Activated CD4-positive, alpha-beta T cell treated with anti-CD3 and anti-CD28 coated beads, Interleukin-2, amount 10 ng/mL, durations not matched to agents 24 days and 14 days (primary cell): Measurements from ENCODE around the gene MCAT. TPM values are rescaled to one million over a fixed set of nuclear protein-coding genes. Genes with fewer than 3 reads are reported as not detected.

Experiments
- DNase-seq: peaks from one replicate; pipeline ENCODE4 v3.0.0; 2022
- H3K27ac Mint-ChIP-seq: one replicate; pipeline ENCODE4 v1.8.0; 2022; ENCODE audit warnings: mild to moderate bottlenecking, mixed read lengths
- H3K27me3 Mint-ChIP-seq: one replicate; pipeline ENCODE4 v1.8.0; 2022; ENCODE audit warnings: mixed read lengths
- H3K36me3 Mint-ChIP-seq: one replicate; pipeline ENCODE4 v1.8.0; 2022; ENCODE audit warnings: low read depth, mild to moderate bottlenecking, mixed read lengths
- H3K4me1 Mint-ChIP-seq: one replicate; pipeline ENCODE4 v1.8.0; 2021; ENCODE audit warnings: mixed read lengths
- H3K4me3 Mint-ChIP-seq: one replicate; pipeline ENCODE4 v1.8.0; 2022; ENCODE audit warnings: mild to moderate bottlenecking, moderate library complexity, mixed read lengths
- H3K9me3 Mint-ChIP-seq: one replicate; pipeline ENCODE4 v1.8.0; 2021; ENCODE audit warnings: mixed read lengths
- intact Hi-C: fragments of 100-400 bp; cut with micrococcal nuclease; formaldehyde crosslinking; loops from one replicate; pipeline ENCODE4 v1.15.1; 2023
- total RNA-seq: library from RNA; stranded (reverse); gene quantifications from 2 replicates; pipeline ENCODE4 v1.2.3, GENCODE V29; 2022

MCAT gene
- total RNA-seq, 1 donor from 2014 or later, result 20.9 TPM

DNA sequence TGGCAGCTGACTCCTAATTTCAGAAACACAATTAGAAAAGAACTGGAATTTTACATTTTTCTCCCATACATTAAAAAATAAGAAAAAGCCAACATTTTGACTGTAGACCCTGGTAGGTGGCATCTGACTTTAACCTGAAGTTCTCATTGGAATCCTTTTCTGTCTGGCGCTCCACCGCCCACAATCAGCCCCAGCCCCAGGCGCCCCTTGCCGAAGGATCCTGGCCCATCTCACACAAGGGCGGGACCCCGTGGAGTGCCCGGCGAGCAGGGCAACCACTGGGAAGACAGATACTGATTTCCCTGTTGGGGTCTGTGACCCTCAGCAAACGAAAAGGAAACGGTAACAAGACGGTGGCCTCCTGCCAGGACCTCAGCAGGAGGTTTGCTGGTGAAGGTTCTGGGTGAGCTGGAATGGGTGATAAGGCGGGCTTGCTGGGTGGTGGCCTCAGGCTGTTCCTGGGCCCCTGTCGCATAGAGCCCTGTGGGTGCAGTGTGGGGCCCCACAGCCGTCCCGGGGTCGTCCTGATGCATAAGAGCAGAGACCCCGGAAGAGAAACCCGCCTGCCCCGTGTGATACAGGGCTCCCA is 23.9 kb upstream of the MCAT start:
- intact Hi-C loops, result no loop called here
- H3K4me3 Mint-ChIP-seq, result no peak overlapping the region
- no peak overlapping the region for H3K27ac Mint-ChIP-seq
- H3K27me3 Mint-ChIP-seq, result no peaks in the 10 kb centered on the region
- H3K9me3 Mint-ChIP-seq, result no peaks in the 10 kb centered on the region
- peaks cover 4% of the 10 kb centered on the region for H3K4me1 Mint-ChIP-seq
- DNase-seq, result no peak
- H3K36me3 Mint-ChIP-seq, result peaks cover 25% of the 10 kb centered on the region

DNA sequence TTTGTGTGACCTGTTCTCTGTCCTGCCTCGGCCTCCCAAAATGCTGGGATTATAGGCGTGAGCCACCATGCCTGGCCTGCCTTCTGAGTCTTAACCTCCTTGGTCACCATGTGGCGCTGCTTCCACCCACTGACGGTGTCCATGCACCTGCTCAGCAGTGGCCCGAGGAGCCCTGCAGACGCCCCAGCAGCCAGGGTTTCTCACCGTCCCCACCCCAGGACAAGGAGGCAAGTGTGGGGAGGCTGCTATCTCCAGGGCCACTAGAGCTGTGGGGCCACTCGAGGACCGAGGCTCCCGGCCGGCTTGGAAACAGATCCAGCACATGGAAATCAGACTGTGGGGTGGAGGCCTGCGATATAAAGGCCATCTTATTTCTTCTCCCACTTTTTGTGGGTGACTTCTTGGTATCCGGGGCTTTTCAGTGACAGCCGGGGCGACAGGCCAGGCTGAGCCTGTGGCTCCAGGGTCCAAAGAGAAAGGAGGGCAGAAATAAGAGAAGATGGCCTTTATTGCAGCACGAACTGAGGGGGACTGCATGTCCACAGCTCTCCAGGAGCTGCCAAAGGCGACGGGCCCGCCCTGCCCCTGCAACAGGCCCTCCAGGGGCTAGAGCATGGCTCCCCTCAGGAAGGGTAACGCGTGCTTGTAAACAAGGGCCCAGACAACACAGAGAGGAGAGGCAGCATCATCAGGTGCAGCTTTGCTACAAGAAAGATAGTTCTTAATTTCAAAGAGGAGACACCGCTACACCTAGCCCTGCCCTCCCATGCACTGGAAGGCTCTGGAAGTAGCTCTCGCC is 23.1 kb upstream of the MCAT start:
- no peak for DNase-seq
- no peaks in the 10 kb centered on the region for H3K27me3 Mint-ChIP-seq
- H3K4me3 Mint-ChIP-seq, result no peak overlapping the region
- peaks cover 4% of the 10 kb centered on the region for H3K4me1 Mint-ChIP-seq
- intact Hi-C loops, result no loop called here
- H3K9me3 Mint-ChIP-seq, result no peaks in the 10 kb centered on the region
- H3K36me3 Mint-ChIP-seq, result peaks cover 24% of the 10 kb centered on the region
- no peak overlapping the region for H3K27ac Mint-ChIP-seq

DNA sequence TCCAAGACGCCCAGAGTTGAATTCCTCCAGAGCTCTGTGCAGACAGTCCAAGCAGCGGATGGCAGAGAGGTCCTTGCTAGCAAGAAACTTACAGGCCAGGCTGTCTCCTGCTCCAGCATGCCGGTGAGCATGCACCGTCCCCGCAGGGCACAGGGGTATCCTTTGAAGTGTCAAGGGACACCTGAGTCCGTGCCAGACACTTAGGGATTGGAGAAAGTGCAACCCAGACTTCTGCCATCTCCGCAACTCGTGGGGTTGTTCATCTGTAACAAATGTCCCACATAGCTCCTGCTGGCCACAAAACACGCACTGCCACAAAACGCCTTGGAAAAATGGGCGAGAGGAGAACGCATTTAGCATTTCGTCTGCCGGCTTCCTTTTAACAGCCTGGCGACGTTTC is 21.4 kb upstream of the MCAT start:
- H3K4me1 Mint-ChIP-seq, result peaks cover 2% of the 10 kb centered on the region
- H3K36me3 Mint-ChIP-seq, result peaks cover 15% of the 10 kb centered on the region
- intact Hi-C loops, result no loop called here
- no peak for DNase-seq
- no peak overlapping the region for H3K4me3 Mint-ChIP-seq
- no peaks in the 10 kb centered on the region for H3K9me3 Mint-ChIP-seq
- peak overlapping the region; percentile 34 for H3K27ac Mint-ChIP-seq
- no peaks in the 10 kb centered on the region for H3K27me3 Mint-ChIP-seq

DNA sequence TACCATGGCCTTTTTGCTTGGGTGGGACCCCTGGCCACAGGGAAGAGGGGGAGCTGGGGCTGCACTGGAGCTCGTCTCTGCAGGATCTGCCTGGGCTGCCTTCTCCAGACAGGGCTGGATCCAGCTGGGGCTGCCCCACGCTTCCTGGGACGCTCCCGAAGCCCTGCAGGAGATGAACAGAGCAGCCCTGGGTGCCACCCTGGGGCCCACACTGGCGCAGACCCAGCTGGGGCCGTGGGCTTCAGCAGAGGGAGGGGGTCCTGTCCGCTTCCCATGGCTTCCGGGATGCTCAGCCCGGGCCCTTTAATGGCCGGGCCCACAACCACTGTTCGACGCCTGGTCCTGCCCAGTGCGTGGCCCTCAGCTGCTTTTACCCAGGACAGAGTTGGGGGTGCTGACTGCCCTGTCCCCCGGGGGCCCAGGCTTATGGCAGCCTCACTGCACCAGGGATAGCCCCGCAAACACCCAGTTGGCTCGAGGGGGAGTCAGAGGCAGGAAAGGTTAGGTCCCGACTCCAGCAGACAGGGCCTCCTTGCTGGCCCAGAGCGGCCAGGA is 20.1 kb upstream of the MCAT start:
- Mint-ChIP-seq H3K9me3 (no peaks in the 10 kb centered on the region), H3K36me3 (peaks cover 13% of the 10 kb centered on the region), H3K4me3 (no peak overlapping the region), H3K27me3 (no peaks in the 10 kb centered on the region), H3K4me1 (no peaks in the 10 kb centered on the region), H3K27ac (no peak overlapping the region)
- intact Hi-C loops, result no loop called here
- DNase-seq, result no peak

DNA sequence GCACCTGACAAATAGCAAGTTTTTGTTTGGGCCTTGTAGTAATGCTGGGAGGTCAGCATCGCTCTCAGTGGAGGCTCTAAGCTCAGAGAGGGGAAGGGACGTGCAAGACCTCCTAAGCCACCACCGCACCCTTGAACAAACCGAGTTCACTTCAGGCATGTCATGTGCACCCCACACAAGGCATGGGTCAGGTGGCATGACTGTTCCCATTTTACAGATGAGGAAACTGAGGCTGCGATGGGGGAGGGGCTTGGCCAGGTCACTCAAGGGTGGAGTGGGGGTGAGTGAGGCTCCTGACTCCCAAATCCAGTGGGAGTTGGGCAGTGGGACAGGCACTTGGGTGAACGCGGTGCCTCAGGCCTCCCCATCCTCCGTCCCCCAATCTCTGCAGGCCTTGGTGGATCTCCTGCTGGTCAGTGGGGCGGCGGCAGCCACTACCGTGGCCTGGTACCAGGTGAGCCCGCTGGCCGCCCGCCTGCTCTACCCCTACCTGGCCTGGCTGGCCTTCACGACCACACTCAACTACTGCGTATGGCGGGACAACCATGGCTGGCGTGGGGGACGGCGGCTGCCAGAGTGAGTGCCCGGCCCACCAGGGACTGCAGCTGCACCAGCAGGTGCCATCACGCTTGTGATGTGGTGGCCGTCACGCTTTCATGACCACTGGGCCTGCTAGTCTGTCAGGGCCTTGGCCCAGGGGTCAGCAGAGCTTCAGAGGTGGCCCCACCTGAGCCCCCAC is 19.4 kb upstream of the MCAT start:
- no peaks in the 10 kb centered on the region for H3K4me1 Mint-ChIP-seq
- intact Hi-C loops, result no loop called here
- DNase-seq, result no peak
- peaks cover 7% of the 10 kb centered on the region for H3K36me3 Mint-ChIP-seq
- no peak overlapping the region for H3K27ac Mint-ChIP-seq
- H3K9me3 Mint-ChIP-seq, result no peaks in the 10 kb centered on the region
- no peaks in the 10 kb centered on the region for H3K27me3 Mint-ChIP-seq
- no peak overlapping the region for H3K4me3 Mint-ChIP-seq

DNA sequence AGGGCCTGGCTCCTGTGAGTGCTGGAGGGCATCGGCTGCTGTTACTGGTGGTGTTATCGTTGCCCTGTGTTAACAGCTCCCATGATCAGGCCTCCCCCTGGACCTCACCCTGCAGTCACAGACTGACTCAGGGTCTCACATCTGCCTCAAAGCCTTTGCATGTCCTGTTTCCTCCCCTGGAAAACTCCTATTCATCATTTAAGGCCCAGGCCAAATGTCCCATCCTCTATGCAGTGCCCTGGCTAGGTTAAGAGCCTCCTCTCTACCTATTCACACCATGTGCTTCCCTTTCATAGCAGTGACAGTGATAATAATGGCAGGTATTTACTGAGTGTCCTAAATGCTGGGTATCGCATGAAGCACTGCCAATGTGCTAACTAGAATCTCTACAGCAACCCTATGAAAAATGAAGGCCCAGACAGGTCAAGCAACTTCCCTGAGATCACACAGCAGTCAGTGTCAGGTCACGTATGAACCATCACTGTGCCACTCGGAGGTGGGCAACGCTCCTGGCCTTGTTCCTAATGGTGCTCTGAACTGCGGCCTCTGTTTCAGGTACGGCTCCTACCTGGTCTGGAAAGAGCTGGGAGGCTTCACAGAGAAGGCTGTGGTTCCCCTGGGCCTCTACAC is 17.4 kb upstream of the MCAT start:
- no peak overlapping the region for H3K27ac Mint-ChIP-seq
- no peaks in the 10 kb centered on the region for H3K27me3 Mint-ChIP-seq
- DNase-seq, result no peak
- peaks cover 2% of the 10 kb centered on the region for H3K4me1 Mint-ChIP-seq
- H3K4me3 Mint-ChIP-seq, result no peak overlapping the region
- intact Hi-C loops, result no loop called here
- no peaks in the 10 kb centered on the region for H3K9me3 Mint-ChIP-seq
- H3K36me3 Mint-ChIP-seq, result peaks cover 6% of the 10 kb centered on the region

DNA sequence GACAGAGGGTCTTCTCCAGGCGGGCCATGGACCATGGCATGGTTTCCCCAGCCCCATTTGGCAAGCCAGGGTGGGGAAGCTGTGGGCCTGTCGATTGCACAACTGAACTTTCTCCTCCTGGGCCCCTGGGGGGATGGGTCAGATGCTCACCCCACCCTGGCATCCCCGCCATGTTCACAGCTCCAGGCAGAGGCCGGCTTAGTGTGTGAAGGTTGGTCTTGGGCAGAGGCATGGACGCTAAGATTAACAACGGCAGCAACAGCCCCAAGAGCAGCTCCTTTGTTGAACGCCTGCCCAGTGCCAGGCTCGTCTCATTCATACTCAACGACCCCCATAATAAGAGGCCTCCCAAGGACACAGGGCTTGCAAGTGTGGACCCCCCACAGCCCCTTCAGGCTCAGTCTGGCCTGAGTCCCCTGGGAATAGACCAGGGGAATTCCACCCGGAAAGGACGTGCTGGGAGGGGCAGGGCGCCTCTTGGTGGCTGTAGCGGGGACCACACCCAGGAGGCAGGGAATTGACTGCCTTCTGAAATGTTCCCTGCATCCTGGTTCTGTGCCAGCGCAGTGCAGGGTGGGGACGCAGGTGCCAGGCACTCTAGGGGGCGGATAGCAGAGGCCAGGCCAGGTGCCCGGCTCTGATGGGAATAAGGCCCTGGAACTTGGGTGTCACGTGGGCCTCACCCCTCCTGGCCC is 16.4 kb upstream of the MCAT start:
- DNase-seq, result no peak
- H3K27me3 Mint-ChIP-seq, result no peaks in the 10 kb centered on the region
- peaks cover 4% of the 10 kb centered on the region for H3K4me1 Mint-ChIP-seq
- peaks cover 6% of the 10 kb centered on the region for H3K36me3 Mint-ChIP-seq
- H3K9me3 Mint-ChIP-seq, result no peaks in the 10 kb centered on the region
- H3K27ac Mint-ChIP-seq, result no peak overlapping the region
- intact Hi-C loops, result no loop called here
- H3K4me3 Mint-ChIP-seq, result no peak overlapping the region

DNA sequence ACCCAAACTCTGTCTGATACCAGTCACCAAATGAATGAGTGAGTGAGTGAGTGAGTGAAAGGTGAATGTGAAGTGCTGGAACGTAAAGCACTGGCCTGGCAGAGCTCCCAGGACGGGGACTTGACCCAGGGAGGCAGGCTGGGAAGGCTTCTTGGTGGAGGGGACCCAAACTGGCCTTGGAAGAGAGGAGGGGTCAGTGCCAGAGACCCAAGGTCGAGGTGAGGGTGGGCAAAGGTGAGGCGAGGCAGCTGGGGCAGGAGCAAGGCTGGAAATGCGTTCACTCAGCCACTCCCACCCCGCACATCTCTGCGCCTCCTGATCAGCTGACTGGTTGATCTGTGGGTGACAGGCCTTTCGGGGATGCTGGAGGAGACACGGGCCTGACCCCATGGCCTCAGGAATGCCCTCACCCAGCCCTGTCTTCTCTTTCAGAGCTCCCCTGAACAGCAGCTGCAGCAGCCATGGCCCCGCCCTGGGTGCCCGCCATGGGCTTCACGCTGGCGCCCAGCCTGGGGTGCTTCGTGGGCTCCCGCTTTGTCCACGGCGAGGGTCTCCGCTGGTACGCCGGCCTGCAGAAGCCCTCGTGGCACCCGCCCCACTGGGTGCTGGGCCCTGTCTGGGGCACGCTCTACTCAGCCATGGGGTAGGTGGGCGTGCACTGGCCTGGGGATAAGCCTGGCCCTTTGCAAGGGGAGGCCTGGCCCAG is 15.7 kb upstream of the MCAT start:
- peaks cover 4% of the 10 kb centered on the region for H3K4me1 Mint-ChIP-seq
- H3K27me3 Mint-ChIP-seq, result no peaks in the 10 kb centered on the region
- H3K9me3 Mint-ChIP-seq, result no peaks in the 10 kb centered on the region
- H3K4me3 Mint-ChIP-seq, result no peak overlapping the region
- peaks cover 4% of the 10 kb centered on the region for H3K36me3 Mint-ChIP-seq
- DNase-seq, result no peak
- no peak overlapping the region for H3K27ac Mint-ChIP-seq
- intact Hi-C loops, result no loop called here

DNA sequence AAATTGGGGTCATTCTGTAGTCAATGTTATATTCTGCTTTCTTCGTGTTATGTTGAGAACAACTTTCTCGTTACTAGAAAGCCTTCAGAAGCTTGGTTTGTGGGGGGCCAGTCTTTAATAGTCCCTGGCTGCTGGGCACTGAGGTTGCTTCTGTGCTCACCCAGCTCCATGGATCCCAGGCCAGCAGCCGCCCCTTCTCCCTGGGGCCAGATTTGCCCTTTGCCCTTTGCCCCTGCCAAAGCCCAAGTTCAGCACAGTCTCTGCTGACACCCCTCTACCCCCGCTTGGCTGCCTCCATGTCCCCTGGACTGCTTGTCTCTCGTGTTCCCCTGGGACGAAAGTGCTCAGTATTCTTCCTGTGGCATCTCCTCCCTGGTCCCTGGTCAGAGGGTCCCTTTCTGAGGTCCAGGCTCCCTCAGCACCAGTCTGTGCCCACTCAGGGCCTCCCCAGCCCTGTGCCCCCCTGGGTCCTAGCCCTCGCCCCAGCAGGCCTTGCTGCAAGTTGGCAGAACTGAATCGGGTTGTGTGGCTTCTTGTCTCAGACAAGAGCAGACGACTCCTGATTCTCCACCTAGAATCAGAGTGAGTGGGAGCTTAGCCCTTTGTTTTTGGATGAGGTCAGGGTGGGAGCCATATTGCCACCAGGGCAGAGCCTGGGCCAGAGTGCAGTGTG is 14.8 kb upstream of the MCAT start:
- H3K9me3 Mint-ChIP-seq, result no peaks in the 10 kb centered on the region
- H3K27ac Mint-ChIP-seq, result peak overlapping the region; percentile 41
- no peaks in the 10 kb centered on the region for H3K27me3 Mint-ChIP-seq
- no peak overlapping the region for H3K4me3 Mint-ChIP-seq
- no peak for DNase-seq
- peaks cover 2% of the 10 kb centered on the region for H3K36me3 Mint-ChIP-seq
- H3K4me1 Mint-ChIP-seq, result peaks cover 5% of the 10 kb centered on the region
- intact Hi-C loops, result no loop called here

DNA sequence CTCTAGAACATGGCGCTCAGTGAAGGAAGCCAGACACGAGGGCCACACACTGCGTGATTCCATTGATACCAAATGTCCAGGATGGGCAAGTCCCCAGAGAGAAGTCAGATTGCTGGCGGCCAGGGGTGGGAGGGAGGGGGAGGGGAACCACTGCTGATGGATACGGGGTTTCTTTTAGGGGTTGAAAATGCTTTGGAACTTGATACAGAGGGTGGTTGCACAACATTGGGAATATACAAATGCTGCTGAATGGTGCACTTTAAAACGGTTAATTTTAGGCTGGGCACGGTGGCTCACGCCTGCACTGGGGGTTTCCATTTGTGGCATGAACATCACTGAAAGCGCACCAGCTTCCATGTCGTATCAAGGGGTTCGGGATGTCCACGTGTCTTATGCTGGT is 13.2 kb upstream of the MCAT start:
- Mint-ChIP-seq H3K27me3 (no peaks in the 10 kb centered on the region), H3K4me1 (peaks cover 9% of the 10 kb centered on the region), H3K4me3 (no peak overlapping the region), H3K27ac (no peak overlapping the region), H3K36me3 (peaks cover 2% of the 10 kb centered on the region), H3K9me3 (no peaks in the 10 kb centered on the region)
- intact Hi-C loops, result no loop called here
- DNase-seq, result no peak

DNA sequence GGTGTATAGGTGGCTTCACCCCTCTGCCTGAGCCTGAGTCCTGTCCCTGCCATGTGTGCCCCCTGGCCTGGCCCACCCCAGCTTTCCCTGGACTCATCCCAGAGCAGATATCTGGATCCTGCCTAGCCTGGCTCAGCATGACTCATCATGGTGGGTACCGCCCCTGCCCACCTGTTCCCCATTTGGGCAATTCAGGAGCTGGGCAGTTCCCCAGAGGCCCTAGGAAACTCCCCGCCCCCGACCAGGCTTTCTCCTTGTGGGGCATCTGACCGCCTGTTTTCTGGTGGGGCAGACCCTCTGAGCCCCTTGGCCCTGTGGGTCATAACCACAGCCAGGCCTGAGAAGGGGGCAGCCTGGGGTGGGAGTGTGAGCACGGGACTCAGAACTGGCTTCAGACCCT is 12.6 kb upstream of the MCAT start:
- peaks cover 12% of the 10 kb centered on the region for H3K4me1 Mint-ChIP-seq

DNA sequence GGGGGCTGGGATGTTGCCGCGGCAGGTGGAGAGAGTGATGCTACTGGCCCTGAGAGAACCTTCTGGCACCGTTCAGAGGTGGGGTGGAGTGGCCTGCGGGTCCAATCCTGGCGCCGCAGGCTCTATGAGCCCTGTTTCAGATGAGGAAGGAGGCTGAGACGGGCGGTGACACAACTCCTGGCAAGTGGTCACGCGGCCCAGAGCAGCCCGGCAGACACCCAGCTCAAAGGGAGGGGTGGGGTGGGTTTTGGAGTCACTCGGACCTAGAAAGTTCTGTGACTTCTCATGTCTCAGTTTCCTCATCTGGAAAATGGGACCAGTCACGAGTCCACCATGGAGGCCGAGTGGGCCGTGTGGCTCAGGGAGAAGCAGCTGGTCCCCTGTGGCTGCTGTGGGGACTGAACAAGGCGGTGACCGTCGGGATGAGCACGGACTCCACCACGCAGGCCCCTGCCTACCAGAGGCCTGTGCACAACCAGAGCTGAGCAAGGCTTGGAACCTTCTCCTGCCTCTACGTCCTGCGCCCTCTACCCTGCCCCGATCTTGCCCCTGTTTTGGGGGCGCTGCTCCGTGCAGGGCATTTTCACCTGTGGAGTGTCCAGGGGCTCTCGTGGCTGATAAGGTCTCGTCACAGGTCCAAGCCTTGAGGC is 11.8 kb upstream of the MCAT start:
- Mint-ChIP-seq H3K36me3 (peaks cover 4% of the 10 kb centered on the region), H3K27me3 (no peaks in the 10 kb centered on the region), H3K4me1 (peaks cover 13% of the 10 kb centered on the region), H3K4me3 (no peak overlapping the region), H3K9me3 (no peaks in the 10 kb centered on the region), H3K27ac (no peak overlapping the region)
- intact Hi-C loops, result no loop called here
- DNase-seq, result no peak

More for the DNA sequence above, 12.6 kb upstream of the MCAT start:
- Mint-ChIP-seq H3K4me3 (no peak overlapping the region), H3K9me3 (no peaks in the 10 kb centered on the region), H3K27ac (no peak overlapping the region), H3K36me3 (peaks cover 4% of the 10 kb centered on the region), H3K27me3 (no peaks in the 10 kb centered on the region)
- DNase-seq, result no peak
- intact Hi-C loops, result no loop called here
